ENCODE measurements around the gene LAMA1.
"Not testable (repeated sequence)": the region's sequence is repeated elsewhere in the genome, so short reads cannot be mapped to it uniquely, and the experiment has no call there.

Gene LAMA1, protein sequence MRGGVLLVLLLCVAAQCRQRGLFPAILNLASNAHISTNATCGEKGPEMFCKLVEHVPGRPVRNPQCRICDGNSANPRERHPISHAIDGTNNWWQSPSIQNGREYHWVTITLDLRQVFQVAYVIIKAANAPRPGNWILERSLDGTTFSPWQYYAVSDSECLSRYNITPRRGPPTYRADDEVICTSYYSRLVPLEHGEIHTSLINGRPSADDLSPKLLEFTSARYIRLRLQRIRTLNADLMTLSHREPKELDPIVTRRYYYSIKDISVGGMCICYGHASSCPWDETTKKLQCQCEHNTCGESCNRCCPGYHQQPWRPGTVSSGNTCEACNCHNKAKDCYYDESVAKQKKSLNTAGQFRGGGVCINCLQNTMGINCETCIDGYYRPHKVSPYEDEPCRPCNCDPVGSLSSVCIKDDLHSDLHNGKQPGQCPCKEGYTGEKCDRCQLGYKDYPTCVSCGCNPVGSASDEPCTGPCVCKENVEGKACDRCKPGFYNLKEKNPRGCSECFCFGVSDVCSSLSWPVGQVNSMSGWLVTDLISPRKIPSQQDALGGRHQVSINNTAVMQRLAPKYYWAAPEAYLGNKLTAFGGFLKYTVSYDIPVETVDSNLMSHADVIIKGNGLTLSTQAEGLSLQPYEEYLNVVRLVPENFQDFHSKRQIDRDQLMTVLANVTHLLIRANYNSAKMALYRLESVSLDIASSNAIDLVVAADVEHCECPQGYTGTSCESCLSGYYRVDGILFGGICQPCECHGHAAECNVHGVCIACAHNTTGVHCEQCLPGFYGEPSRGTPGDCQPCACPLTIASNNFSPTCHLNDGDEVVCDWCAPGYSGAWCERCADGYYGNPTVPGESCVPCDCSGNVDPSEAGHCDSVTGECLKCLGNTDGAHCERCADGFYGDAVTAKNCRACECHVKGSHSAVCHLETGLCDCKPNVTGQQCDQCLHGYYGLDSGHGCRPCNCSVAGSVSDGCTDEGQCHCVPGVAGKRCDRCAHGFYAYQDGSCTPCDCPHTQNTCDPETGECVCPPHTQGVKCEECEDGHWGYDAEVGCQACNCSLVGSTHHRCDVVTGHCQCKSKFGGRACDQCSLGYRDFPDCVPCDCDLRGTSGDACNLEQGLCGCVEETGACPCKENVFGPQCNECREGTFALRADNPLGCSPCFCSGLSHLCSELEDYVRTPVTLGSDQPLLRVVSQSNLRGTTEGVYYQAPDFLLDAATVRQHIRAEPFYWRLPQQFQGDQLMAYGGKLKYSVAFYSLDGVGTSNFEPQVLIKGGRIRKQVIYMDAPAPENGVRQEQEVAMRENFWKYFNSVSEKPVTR (N-terminal part only)

DNA sequence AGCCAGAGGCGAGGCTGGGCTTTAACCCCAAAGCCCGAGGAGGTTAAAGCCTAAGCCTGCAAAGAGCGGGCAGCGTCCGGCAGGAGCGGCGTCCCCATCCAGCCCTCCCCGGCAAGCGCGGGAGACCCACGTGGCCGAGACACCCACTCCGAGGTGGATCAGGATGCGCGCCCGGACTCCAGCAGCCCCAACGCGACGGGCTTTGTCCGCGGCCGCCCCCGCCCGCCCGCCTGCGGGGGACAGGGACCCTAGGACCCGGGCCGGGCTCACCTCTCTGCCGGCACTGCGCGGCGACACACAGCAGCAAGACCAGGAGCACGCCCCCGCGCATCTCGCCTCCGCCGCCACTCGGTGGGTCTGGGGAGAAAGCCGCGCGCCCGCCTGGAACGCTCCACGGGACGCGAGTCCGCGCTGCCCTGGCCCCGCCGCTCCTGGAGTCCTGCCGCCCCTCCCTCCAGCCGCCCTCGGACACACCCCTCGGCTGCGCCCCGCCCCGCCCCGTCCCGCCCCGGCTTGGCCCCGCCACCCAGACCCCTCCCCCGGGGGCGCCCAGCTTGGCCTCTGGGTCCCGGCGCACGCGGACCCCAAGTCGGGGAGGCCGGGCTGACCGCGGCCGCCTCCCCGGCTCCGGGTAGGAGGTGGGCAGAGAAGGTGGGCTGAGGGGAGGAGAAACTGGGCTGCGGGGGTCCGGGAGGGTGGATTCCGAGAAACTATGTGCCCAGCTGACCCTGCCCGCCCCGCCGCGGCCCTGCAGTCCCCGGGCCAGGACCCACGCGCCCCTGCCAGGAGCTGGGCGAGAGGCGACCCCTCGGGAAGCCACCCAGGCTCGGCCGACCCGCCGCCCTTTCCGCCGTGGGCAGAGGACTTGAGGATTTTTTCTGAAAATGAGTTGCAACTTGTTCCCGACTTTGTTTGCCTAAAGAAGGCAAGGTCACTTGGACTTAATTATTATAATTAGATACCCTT lies at the start of gene LAMA1:
Gene LAMA1 (minus strand): TSS at position 408 of the 966 bp plus-strand sequence. CDS start 77 bp downstream, at position 331.
- no peak for DNase-seq (ENCODE audit: low read depth in 3 of 3)

GRCh38 chr18:7165846-7166393 lies 48.3 kb upstream of the LAMA1 start:
- DNase-seq (ENCODE audit: low read depth in 3 of 3), result no peak

DNA sequence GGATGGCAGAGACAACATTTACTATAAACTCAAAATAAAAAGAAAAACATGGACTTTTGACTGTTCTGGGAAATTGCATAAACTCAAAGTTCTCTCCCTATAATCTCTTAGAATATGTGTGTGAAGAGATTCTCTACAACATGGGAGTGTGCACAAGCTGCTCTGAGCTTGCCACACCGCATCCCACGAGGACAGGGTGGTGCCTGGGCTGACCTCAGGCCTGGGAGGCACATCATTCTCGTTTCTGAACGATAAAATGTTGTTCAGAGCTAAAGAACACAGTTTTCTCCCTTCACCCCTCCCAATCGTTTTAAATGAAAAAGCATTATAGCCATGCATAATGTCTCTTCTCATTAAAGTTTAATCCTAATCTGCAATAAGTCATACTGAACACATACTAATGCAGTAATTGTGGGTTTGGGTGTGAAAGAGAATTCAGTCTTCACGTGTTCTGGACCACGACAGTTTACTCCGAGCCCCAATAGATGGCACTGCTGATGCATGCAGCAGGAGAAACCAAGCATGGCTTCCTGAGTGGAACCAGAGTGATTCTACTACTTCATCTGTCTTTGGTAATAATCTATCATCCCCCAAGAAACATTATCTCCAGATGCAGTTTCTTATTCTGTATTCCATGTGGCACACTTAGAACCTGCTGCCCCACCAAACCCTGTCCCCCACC lies 46.9 kb upstream of the LAMA1 start:
- DNase-seq (ENCODE audit: low read depth in 3 of 3), result no peak

- no peak for DNase-seq (ENCODE audit: low read depth in 3 of 3)
These were observed 40.6 kb upstream of the LAMA1 start for GRCh38 chr18:7158216-7158615.

GRCh38 chr18:7157760-7158159 lies 40.2 kb upstream of the LAMA1 start:
- DNase-seq (ENCODE audit: low read depth in 3 of 3), result no peak

- no peak for DNase-seq (ENCODE audit: low read depth in 3 of 3)
These were observed 38.3 kb upstream of the LAMA1 start for GRCh38 chr18:7155887-7156286.

- DNase-seq (ENCODE audit: low read depth in 3 of 3), result no peak
These were observed 37.5 kb upstream of the LAMA1 start for GRCh38 chr18:7155092-7155491.

GRCh38 chr18:7152440-7152839 lies 34.8 kb upstream of the LAMA1 start:
- DNase-seq (ENCODE audit: low read depth in 3 of 3), result no peak

- DNase-seq (ENCODE audit: low read depth in 3 of 3), result no peak
These were observed 29.8 kb upstream of the LAMA1 start for GRCh38 chr18:7147399-7147798.

GRCh38 chr18:7146067-7146466 lies 28.5 kb upstream of the LAMA1 start:
- no peak for DNase-seq (ENCODE audit: low read depth in 3 of 3)

GRCh38 chr18:7144921-7145320 lies 27.3 kb upstream of the LAMA1 start:
- DNase-seq (ENCODE audit: low read depth in 3 of 3), result not testable (repeated sequence)

- DNase-seq (ENCODE audit: low read depth in 3 of 3), result no peak
These were observed 23.7 kb upstream of the LAMA1 start for GRCh38 chr18:7141287-7141686.

DNA sequence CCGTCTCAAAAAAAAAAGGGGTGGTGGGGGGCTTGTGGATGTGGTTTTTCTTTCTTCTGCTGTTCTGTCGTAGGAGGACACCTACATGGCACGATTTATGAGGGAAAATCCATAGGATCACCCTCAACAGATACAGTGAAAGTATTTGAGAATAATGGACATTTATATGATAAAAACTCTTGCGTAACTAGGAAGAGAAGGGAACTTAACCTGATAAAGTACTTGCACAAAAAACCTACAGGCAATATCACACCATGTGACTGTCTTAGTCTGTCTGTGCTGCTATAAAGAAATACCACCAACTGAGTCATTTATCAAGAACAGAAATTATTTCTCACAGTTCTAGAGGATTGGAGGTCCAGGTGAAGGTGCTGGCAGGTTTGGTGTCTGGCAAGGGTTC lies 21.8 kb upstream of the LAMA1 start:
- DNase-seq (ENCODE audit: low read depth in 3 of 3), result no peak

GRCh38 chr18:7133181-7133580 lies 15.6 kb upstream of the LAMA1 start:
- DNase-seq (ENCODE audit: low read depth in 3 of 3), result no peak

DNA sequence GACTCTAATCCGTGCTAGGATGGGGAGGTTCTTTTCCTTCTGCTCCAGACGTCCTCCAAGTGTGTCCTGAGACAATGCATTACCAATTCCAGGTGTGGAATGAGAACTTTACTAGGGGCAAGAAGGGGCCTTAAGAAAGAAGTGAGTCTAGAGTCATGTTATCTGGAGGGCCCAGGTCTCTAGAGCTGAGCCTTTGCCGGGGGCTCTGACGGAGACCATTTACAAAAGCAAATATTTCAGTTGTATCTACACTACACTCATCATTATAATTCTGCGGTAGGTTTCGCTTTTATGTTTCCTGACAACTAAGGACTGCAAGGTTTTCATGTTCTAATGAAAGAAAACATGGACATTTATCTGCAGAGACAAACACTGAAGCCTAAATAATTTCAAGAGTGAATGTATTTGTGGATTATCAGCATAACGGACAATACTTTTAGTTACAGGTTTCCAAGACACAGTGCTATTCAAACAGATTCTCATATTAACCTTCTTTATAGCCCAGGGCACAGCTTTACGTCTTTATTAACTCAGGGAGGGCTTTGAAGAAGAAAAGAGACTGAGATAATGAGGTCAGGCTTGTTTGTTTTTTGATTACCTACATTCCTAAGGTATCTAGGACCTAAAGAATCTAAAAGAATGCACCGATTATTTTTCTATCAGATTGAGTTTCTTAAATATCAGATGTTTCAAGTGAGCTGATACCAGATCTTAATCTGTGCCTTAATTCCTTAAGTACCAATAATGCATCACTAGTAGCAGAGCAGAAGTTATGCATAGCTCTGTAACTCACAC lies 15.0 kb upstream of the LAMA1 start:
- no peak for DNase-seq (ENCODE audit: low read depth in 3 of 3)

- no peak for DNase-seq (ENCODE audit: low read depth in 3 of 3)
These were observed 4.8 kb upstream of the LAMA1 start for GRCh38 chr18:7122376-7122775.

GRCh38 chr18:7116792-7117389 lies 706 bp downstream of the LAMA1 start:
- DNase-seq (ENCODE audit: low read depth in 3 of 3), result no peak

DNA sequence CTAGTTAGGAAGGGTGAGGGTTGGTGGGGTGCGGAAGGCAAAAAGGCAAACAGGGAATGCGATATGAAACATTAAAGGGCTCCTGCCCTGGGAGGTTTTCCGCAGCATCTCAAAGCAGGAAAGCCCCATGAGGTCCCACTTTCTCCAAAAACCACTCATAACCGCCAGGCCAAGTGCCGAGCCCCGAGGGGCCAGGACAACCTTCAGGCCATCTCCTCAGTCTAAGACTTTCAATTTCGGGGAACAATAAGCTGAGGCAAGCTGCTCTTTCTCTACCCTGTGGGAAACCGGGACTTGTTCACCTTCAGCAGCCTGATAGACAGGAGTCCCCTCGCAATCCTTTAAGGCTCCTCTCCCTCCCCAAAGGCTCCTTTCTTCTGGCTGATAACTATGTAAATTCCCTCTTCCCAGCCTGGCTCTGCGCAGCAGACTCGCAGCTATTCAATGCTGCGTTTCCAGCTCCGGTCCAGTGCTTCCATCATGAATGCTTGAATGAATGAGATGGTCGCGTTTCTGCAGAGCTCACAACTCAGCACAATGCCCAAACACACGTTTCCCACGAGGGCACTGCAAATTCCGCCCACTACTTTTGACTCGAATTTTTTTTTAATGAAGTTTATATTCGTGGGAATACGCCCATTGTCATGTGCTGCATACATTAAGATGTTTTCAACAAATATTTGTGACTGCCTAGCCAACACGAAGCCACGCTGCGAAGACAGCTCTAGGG lies 1.4 kb downstream of the LAMA1 start:
- DNase-seq (ENCODE audit: low read depth in 3 of 3), result no peak
